ENCODE measurements around the gene BAX.

Gene BAX

GRCh38 chr19:49004964-49005614 is 50.4 kb downstream of the BAX start:
- FAIRE-seq: no peak
- DNase-seq (ENCODE audit: extremely low spot score, insufficient read length, low read depth): no peak

- no peak for FAIRE-seq
- no peak for DNase-seq (ENCODE audit: extremely low spot score, insufficient read length, low read depth)
Measured at GRCh38 chr19:49006905-49007304, 52.2 kb downstream of the BAX start.

GRCh38 chr19:49009828-49010227 is 55.2 kb downstream of the BAX start:
- DNase-seq (ENCODE audit: extremely low spot score, insufficient read length, low read depth) (no peak), FAIRE-seq (no peak)

GRCh38 chr19:49010453-49010852 is 55.8 kb downstream of the BAX start:
- FAIRE-seq: no peak
- DNase-seq (ENCODE audit: extremely low spot score, insufficient read length, low read depth): no peak

GRCh38 chr19:49011194-49011593 is 56.5 kb downstream of the BAX start:
- DNase-seq (ENCODE audit: extremely low spot score, insufficient read length, low read depth) (no peak), FAIRE-seq (no peak)

Data from GM18507 (cell line).